Measurements from ENCODE around the gene MFAP3L.

Gene MFAP3L

GRCh38 chr4:170005472-170005871, 20.7 kb downstream of the MFAP3L start:
- no peak overlapping the region for H3K4me3 ChIP-seq (ENCODE audit: control insufficient read depth, low read depth, low read length)
- no peak for TF ChIP-seq CTCF (IDR thresholded peaks at IDR 0.05; ENCODE audit: control insufficient read depth, insufficient read depth, low read depth, low read length, missing control alignments)
- DNase-seq (ENCODE audit: low read depth): no peak

GRCh38 chr4:170004651-170005295, 21.4 kb downstream of the MFAP3L start:
- no peak overlapping the region for H3K4me3 ChIP-seq (ENCODE audit: control insufficient read depth, low read depth, low read length)
- no peak for DNase-seq (ENCODE audit: low read depth)
- no peak for TF ChIP-seq CTCF (IDR thresholded peaks at IDR 0.05; ENCODE audit: control insufficient read depth, insufficient read depth, low read depth, low read length, missing control alignments)

- TF ChIP-seq CTCF (IDR thresholded peaks at IDR 0.05; ENCODE audit: control insufficient read depth, insufficient read depth, low read depth, low read length, missing control alignments): no peak
- H3K4me3 ChIP-seq (ENCODE audit: control insufficient read depth, low read depth, low read length): no peak overlapping the region
- no peak for DNase-seq (ENCODE audit: low read depth)
These were observed 22.8 kb downstream of the MFAP3L start for GRCh38 chr4:170003071-170004070.

GRCh38 chr4:170001745-170002267, 24.4 kb downstream of the MFAP3L start:
- DNase-seq (ENCODE audit: low read depth): no peak
- H3K4me3 ChIP-seq (ENCODE audit: control insufficient read depth, low read depth, low read length): no peak overlapping the region
- TF ChIP-seq CTCF (IDR thresholded peaks at IDR 0.05; ENCODE audit: control insufficient read depth, insufficient read depth, low read depth, low read length, missing control alignments): no peak

GRCh38 chr4:170001011-170001744, 25.0 kb downstream of the MFAP3L start:
- no peak for TF ChIP-seq CTCF (IDR thresholded peaks at IDR 0.05; ENCODE audit: control insufficient read depth, insufficient read depth, low read depth, low read length, missing control alignments)
- DNase-seq (ENCODE audit: low read depth): no peak
- H3K4me3 ChIP-seq (ENCODE audit: control insufficient read depth, low read depth, low read length): no peak overlapping the region

- DNase-seq (ENCODE audit: low read depth): no peak
- no peak for TF ChIP-seq CTCF (IDR thresholded peaks at IDR 0.05; ENCODE audit: control insufficient read depth, insufficient read depth, low read depth, low read length, missing control alignments)
- H3K4me3 ChIP-seq (ENCODE audit: control insufficient read depth, low read depth, low read length): no peak overlapping the region
These were observed 26.3 kb downstream of the MFAP3L start for GRCh38 chr4:169999923-170000322.
